Inflammatory macrophage (primary cell): Measurements from ENCODE around the gene XCR1.
"Not testable (repeated sequence)": the region's sequence is repeated elsewhere in the genome, so short reads cannot be mapped to it uniquely, and the experiment has no call there.

Experiments used
- DNase-seq, 2 donors: peaks; one replicate each; pipeline ENCODE4 v3.0.0-alpha.2; 2020 to 2022

Gene XCR1

GRCh38 chr3:46038071-46038470 lies 10.8 kb upstream of the XCR1 start:
- DNase-seq = not testable (repeated sequence)

GRCh38 chr3:46036191-46036590 lies 8.9 kb upstream of the XCR1 start:
- DNase-seq = no peak

GRCh38 chr3:46031747-46032146 lies 4.5 kb upstream of the XCR1 start:
- no peak for DNase-seq

- no peak for DNase-seq
Measured at GRCh38 chr3:46031269-46031668, 4.0 kb upstream of the XCR1 start.

GRCh38 chr3:46030626-46031025 lies 3.3 kb upstream of the XCR1 start:
- no peak for DNase-seq

GRCh38 chr3:46029953-46030543 lies 2.8 kb upstream of the XCR1 start:
- no peak for DNase-seq

GRCh38 chr3:46027736-46028397 lies 584 bp upstream of the XCR1 start:
- no peak for DNase-seq

- DNase-seq = no peak
Measured at GRCh38 chr3:46025139-46025538, 2.1 kb downstream of the XCR1 start.

GRCh38 chr3:46024131-46024530 lies 3.2 kb downstream of the XCR1 start:
- no peak for DNase-seq

- DNase-seq = no peak
Measured at GRCh38 chr3:46022909-46023785, 4.1 kb downstream of the XCR1 start.

GRCh38 chr3:46021516-46021915 lies 5.8 kb downstream of the XCR1 start:
- no peak for DNase-seq

GRCh38 chr3:46020766-46021510 lies 6.3 kb downstream of the XCR1 start:
- DNase-seq = no peak

- no peak for DNase-seq
Measured at GRCh38 chr3:46019707-46020106, 7.6 kb downstream of the XCR1 start.

GRCh38 chr3:46017720-46018119 lies 9.6 kb downstream of the XCR1 start:
- peak; percentile 90 for DNase-seq

- DNase-seq = no peak
Measured at GRCh38 chr3:46013316-46014094, 13.8 kb downstream of the XCR1 start.

GRCh38 chr3:46012246-46012645 lies 15.0 kb downstream of the XCR1 start:
- DNase-seq = no peak

- no peak for DNase-seq
Measured at GRCh38 chr3:46010519-46011113, 16.7 kb downstream of the XCR1 start.

GRCh38 chr3:46008058-46008457 lies 19.2 kb downstream of the XCR1 start:
- no peak for DNase-seq

- no peak for DNase-seq
Measured at GRCh38 chr3:46007280-46007679, 20.0 kb downstream of the XCR1 start.

GRCh38 chr3:46006238-46007032 lies 20.8 kb downstream of the XCR1 start:
- DNase-seq = no peak

- DNase-seq = not testable (repeated sequence)
Measured at GRCh38 chr3:46003706-46004105, 23.6 kb downstream of the XCR1 start.
